NT2/D1 (cell line): ENCODE data around the gene F13A1.

Experiments used
- SUZ12 ChIP-seq: IDR thresholded peaks from 2 replicates; pipeline ENCODE4 v1.6.1; 2011; ENCODE audit not compliant: insufficient read length, insufficient read depth; ENCODE audit errors: extremely low read depth
- YY1 ChIP-seq: IDR thresholded peaks from 2 replicates; pipeline ENCODE4 v1.6.1; 2011; ENCODE audit not compliant: insufficient read length, insufficient read depth

GRCh38 chr6:6362056-6362840 is 41.8 kb upstream of the F13A1 start:
- TF ChIP-seq SUZ12 (no peak), YY1 (no peak)
